ENCODE data around the gene HIGD1C. TPM values are rescaled to one million over a fixed set of nuclear protein-coding genes. Genes with fewer than 3 reads are reported as not detected.

Gene HIGD1C
- total RNA-seq (2021; fragmentation: NEBNext Ultra II Directional; extraction: Animal tissue kit (Norgen Biotek cat#: 25700)) (not detected in 2 replicates), polyA plus RNA-seq (2011; rRNA removed) (not detected in 2 replicates), polyA minus RNA-seq (2011; rRNA and poly(A)+ RNA removed) (not detected in 2 replicates)
- not detected for polyA plus RNA-seq (2011; cell fraction: cytosol; rRNA removed)
- not detected for polyA plus RNA-seq (2011; cell fraction: nucleus; rRNA removed)
- polyA plus RNA-seq (2012, experiment 1 of 2): not detected in 4 replicates
- not detected for polyA plus RNA-seq (2012, experiment 2 of 2)
- not detected for polyA plus RNA-seq (2013, experiment 1 of 2)
- polyA plus RNA-seq (2013, experiment 2 of 2): not detected
- polyA minus RNA-seq (2011; cell fraction: cytosol; rRNA and poly(A)+ RNA removed): not detected
- polyA minus RNA-seq (2011; cell fraction: nucleus; rRNA and poly(A)+ RNA removed): not detected
- long read RNA-seq, experiment 1: 0 reads
- long read RNA-seq, experiment 2: 0 reads

DNA sequence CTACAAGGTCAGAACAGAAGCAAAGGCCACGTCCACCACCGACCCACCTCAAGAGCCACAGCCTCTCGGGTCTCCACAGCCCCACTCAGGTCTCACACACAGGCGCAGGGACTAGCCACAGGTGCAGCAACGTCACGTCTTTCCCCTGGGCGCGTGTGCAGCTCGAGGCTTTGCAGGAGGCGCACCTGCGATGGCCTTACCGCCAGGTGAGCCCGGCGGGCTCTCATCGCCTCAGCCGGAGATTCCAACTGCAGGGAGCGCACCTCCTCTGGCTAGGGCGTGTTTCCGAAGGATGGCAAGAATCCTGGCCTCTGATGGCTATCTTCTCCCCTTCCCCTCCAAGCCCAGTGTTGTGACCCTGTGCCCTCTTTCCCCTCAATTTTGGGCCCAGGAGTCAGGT lies at the start of gene HIGD1C:
TSS of gene HIGD1C (plus strand) at position 35 of the 400 bp plus-strand sequence. CDS start 1,455 bp downstream, outside the sequence.
- Histone ChIP-seq H4K5ac (ENCODE audit: insufficient read length, low read depth, low read length) (no peak within 1 kb of the TSS), H3K79me2 (ENCODE audit: control insufficient read depth in 1 of 2, insufficient read depth in 2 of 2, low read length in 2 of 2) (no peaks in the 10 kb centered on the region), H3K4me3 (ENCODE audit: extremely low read depth in 1 of 4, insufficient read depth in 2 of 4, low read depth in 3 of 4, low read length in 4 of 4) (no peak within 1 kb of the TSS), H3K23me2 (ENCODE audit: low read depth, low read length) (no peaks in the 10 kb centered on the region), H2AFZ (ENCODE audit: low read length) (no peak within 1 kb of the TSS; the same call in 1 of the 2 replicates), H3K18ac (ENCODE audit: extremely low read depth, low read length) (no peak within 1 kb of the TSS), H3K4me1 (replicated peaks in 1 of 4; ENCODE audit: control insufficient read depth in 3 of 4, insufficient read depth in 4 of 4, low read length in 3 of 4) (peaks cover 0 to 3% (median 0%) of the 10 kb centered on the region in 4 experiments; a peak in 1 of 7 replicates), H2BK5ac (ENCODE audit: low read depth, low read length) (no peak within 1 kb of the TSS), H3K36me3 (ENCODE audit: control insufficient read depth in 2 of 4, insufficient read depth in 4 of 4, low read length in 3 of 4) (no peaks in the 10 kb centered on the region), H2BK12ac (ENCODE audit: low read depth, low read length) (peak within 1 kb of the TSS; percentile 35; the same call in 1 of the 2 replicates), H2AK5ac (ENCODE audit: low read depth, low read length) (no peak within 1 kb of the TSS), H2BK20ac (ENCODE audit: low read length) (no peak within 1 kb of the TSS), H4K8ac (ENCODE audit: extremely low read depth, insufficient read depth, low read length) (no peak within 1 kb of the TSS), H2BK120ac (replicated peaks; ENCODE audit: low read depth, low read length) (no peak within 1 kb of the TSS), H3K9ac (replicated peaks in 1 of 4; ENCODE audit: extremely low read depth in 1 of 4, low read depth in 3 of 4, low read length in 3 of 4) (no peak within 1 kb of the TSS), H2BK15ac (ENCODE audit: low read length) (0 out of 2 replicates have a peak within 1 kb of the TSS, but pooled peaks have one; percentile 22), H4K91ac (replicated peaks; ENCODE audit: insufficient read length, low read length) (no peak within 1 kb of the TSS), H3K79me1 (ENCODE audit: low read depth, low read length) (no peaks in the 10 kb centered on the region), H3K4me2 (ENCODE audit: insufficient read depth in 1 of 2, low read depth in 2 of 2, low read length in 2 of 2) (no peak within 1 kb of the TSS), H3K27ac (ENCODE audit: low read depth, low read length) (no peak within 1 kb of the TSS), H3K9me3 (ENCODE audit: insufficient read depth in 2 of 2, low read depth in 1 of 2, low read length in 1 of 2) (no peaks in the 10 kb centered on the region), H3K56ac (replicated peaks; ENCODE audit: insufficient read length, low read depth, low read length) (no peak within 1 kb of the TSS), H3K27me3 (replicated peaks in 1 of 4; ENCODE audit: control insufficient read depth in 3 of 4, extremely low read depth in 1 of 4, insufficient read depth in 3 of 4, low read length in 3 of 4) (no peaks in the 10 kb centered on the region), H3K4ac (replicated peaks; ENCODE audit: insufficient read length, low read depth, low read length) (no peak within 1 kb of the TSS), H4K20me1 (replicated peaks in 1 of 2; ENCODE audit: control insufficient read depth in 1 of 2, insufficient read depth in 2 of 2, low read length in 2 of 2) (no peaks in the 10 kb centered on the region), H3K14ac (ENCODE audit: insufficient read length) (no peak within 1 kb of the TSS), H3K23ac (ENCODE audit: insufficient read length) (no peak within 1 kb of the TSS)
- CTCF ChIA-PET (ENCODE audit: partially characterized antibody): interaction anchor here (0.8 to 0.9 kb wide), 2 partner anchors 127 to 365 kb away, joined by 3 read pairs; no protein-coding TSS in a partner anchor
- FAIRE-seq (no peak), DNase-seq (ENCODE audit: low read depth in 1 of 2, low spot score in 2 of 2) (no peak)
- POLR2A ChIA-PET (ENCODE audit: partially characterized antibody): no interaction called here
- 89% methylated on average over 19 of the region's 19 CpGs; no CpG with 5 or more reads in 1 of the 2 experiments for WGBS, 2 experiments (ENCODE audit: extremely low coverage in 1 of 2, insufficient coverage in 1 of 2, insufficient read length in 1 of 2, insufficient replicate concordance in 2 of 2, low coverage in 1 of 2, low lambda C conversion rate in 2 of 2, missing lambda C conversion rate in 1 of 2)
- TF ChIP-seq, protein P1, sequence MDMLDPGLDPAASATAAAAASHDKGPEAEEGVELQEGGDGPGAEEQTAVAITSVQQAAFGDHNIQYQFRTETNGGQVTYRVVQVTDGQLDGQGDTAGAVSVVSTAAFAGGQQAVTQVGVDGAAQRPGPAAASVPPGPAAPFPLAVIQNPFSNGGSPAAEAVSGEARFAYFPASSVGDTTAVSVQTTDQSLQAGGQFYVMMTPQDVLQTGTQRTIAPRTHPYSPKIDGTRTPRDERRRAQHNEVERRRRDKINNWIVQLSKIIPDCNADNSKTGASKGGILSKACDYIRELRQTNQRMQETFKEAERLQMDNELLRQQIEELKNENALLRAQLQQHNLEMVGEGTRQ (IDR thresholded peaks at IDR 0.05; ENCODE audit: low read length): no peak
- TF ChIP-seq, protein P2, sequence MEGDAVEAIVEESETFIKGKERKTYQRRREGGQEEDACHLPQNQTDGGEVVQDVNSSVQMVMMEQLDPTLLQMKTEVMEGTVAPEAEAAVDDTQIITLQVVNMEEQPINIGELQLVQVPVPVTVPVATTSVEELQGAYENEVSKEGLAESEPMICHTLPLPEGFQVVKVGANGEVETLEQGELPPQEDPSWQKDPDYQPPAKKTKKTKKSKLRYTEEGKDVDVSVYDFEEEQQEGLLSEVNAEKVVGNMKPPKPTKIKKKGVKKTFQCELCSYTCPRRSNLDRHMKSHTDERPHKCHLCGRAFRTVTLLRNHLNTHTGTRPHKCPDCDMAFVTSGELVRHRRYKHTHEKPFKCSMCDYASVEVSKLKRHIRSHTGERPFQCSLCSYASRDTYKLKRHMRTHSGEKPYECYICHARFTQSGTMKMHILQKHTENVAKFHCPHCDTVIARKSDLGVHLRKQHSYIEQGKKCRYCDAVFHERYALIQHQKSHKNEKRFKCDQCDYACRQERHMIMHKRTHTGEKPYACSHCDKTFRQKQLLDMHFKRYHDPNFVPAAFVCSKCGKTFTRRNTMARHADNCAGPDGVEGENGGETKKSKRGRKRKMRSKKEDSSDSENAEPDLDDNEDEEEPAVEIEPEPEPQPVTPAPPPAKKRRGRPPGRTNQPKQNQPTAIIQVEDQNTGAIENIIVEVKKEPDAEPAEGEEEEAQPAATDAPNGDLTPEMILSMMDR (IDR thresholded peaks at IDR 0.05; ENCODE audit: control extremely low read depth in 1 of 3, insufficient read depth in 1 of 3, low read depth in 1 of 3, low read length in 3 of 3): no peak
- no peak for TF ChIP-seq CEBPB (IDR thresholded peaks at IDR 0.05; ENCODE audit: low read depth, low read length)
- TF ChIP-seq RNF2 (IDR thresholded peaks at IDR 0.05; ENCODE audit: borderline replicate concordance, low read depth, low read length, missing control alignments, poor library complexity, severe bottlenecking): no peak
- TF ChIP-seq KDM4A (IDR thresholded peaks at IDR 0.05; ENCODE audit: low read depth, low read length, severe bottlenecking): no peak
- no peak for TF ChIP-seq CREB1 (IDR thresholded peaks at IDR 0.05)
- TF ChIP-seq, protein P3, sequence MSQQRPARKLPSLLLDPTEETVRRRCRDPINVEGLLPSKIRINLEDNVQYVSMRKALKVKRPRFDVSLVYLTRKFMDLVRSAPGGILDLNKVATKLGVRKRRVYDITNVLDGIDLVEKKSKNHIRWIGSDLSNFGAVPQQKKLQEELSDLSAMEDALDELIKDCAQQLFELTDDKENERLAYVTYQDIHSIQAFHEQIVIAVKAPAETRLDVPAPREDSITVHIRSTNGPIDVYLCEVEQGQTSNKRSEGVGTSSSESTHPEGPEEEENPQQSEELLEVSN (IDR thresholded peaks at IDR 0.05): no peak

Measured in H1 (cell line).